OCI-LY7 (cell line): ENCODE results near the gene ST3GAL3. TPM values are rescaled to one million over a fixed set of nuclear protein-coding genes. Genes with fewer than 3 reads are reported as not detected.

Source experiments
- BruUV-seq: library from RNA; stranded (reverse); fragments of 400-500 nt; replicated peaks from 2 replicates; lab custom pipeline; 2021; lab: Mats Ljungman, UMichigan
- CTCF ChIA-PET: fragments of 300-600 bp; sonication (Branson Sonifier 250); formaldehyde crosslinking; loops from one replicate; lab custom pipeline; 2022; ENCODE audit warnings: antibody characterized with exemption; ENCODE audit not compliant: unreplicated experiment; lab: Charles Lee
- POLR2A ChIA-PET: fragments of 300-600 bp; sonication (Branson Sonifier 250); formaldehyde crosslinking; loops from one replicate; lab custom pipeline; 2022; ENCODE audit warnings: antibody characterized with exemption; lab: Charles Lee
- DNase-seq: peaks from one replicate; pipeline ENCODE4 v3.0.0-alpha.2; 2015; ENCODE audit warnings: low spot score
- H2AFZ ChIP-seq: fragments of 200-600 bp; sonication (generic), shearing (Covaris generic); 2 replicates; pipeline ENCODE4 v1.6.1; 2014; ENCODE audit warnings: mild to moderate bottlenecking, antibody characterized with exemption, low read length, moderate library complexity
- H3K27ac ChIP-seq: fragments of 200-600 bp; sonication (generic); 2 replicates; pipeline ENCODE4 v1.5.1; 2014; ENCODE audit warnings: mixed run types, low read depth, mild to moderate bottlenecking, moderate library complexity, low read length, inconsistent platforms; ENCODE audit not compliant: poor library complexity, severe bottlenecking
- H3K36me3 ChIP-seq: fragments of 200-600 bp; sonication (generic); 2 replicates; pipeline ENCODE4 v1.6.1; 2014; ENCODE audit warnings: mild to moderate bottlenecking, antibody characterized with exemption, low read length, moderate library complexity, mixed read lengths; ENCODE audit not compliant: insufficient read depth
- H3K4me1 ChIP-seq: fragments of 200-600 bp; sonication (generic); 2 replicates; pipeline ENCODE4 v1.5.1; 2014; ENCODE audit warnings: mild to moderate bottlenecking, low read length; ENCODE audit not compliant: insufficient read depth, poor library complexity, severe bottlenecking
- H3K4me2 ChIP-seq: fragments of 200-600 bp; sonication (generic); 2 replicates; pipeline ENCODE4 v1.6.1; 2014; ENCODE audit warnings: mild to moderate bottlenecking, low read length
- H3K4me3 ChIP-seq: fragments of 200-600 bp; sonication (generic); 2 replicates; pipeline ENCODE4 v1.5.1; 2014; ENCODE audit warnings: mild to moderate bottlenecking, low read depth, low read length; ENCODE audit not compliant: poor library complexity, severe bottlenecking
- H3K79me2 ChIP-seq: fragments of 200-600 bp; sonication (generic); 2 replicates; pipeline ENCODE4 v1.6.1; 2016; ENCODE audit warnings: low read depth, mild to moderate bottlenecking, low read length, moderate library complexity, mixed read lengths; ENCODE audit not compliant: insufficient read depth
- H3K9me2 ChIP-seq: fragments of 200-600 bp; sonication (generic); 2 replicates; pipeline ENCODE4 v1.6.1; 2016; ENCODE audit warnings: mild to moderate bottlenecking, low read length, mixed read lengths; ENCODE audit not compliant: insufficient read depth
- H3K9me3 ChIP-seq: fragments of 200-600 bp; sonication (generic); 2 replicates; pipeline ENCODE4 v1.6.1; 2014; ENCODE audit warnings: mild to moderate bottlenecking, mixed run types, low read length, mixed read lengths
- H4K20me1 ChIP-seq: fragments of 200-600 bp; sonication (generic); 2 replicates; pipeline ENCODE4 v1.6.1; 2014; ENCODE audit warnings: mild to moderate bottlenecking, antibody characterized with exemption, low read length, moderate library complexity, mixed read lengths; ENCODE audit not compliant: insufficient read depth
- EZH2phosphoT487 ChIP-seq: fragments of 200-600 bp; sonication (generic); IDR thresholded peaks from 2 replicates; pipeline ENCODE4 v1.6.1; 2018; ENCODE audit warnings: low read depth, borderline replicate concordance, mild to moderate bottlenecking, mixed run types, antibody characterized with exemption, low read length, moderate library complexity, mixed read lengths
- intact Hi-C: fragments of 100-400 bp; cut with micrococcal nuclease; formaldehyde crosslinking; loops from one replicate; pipeline ENCODE4 v1.10.0; 2022; ENCODE audit not compliant: unreplicated experiment
- total RNA-seq, 2 experiments: library from RNA; depleted of rRNA in 1 of 2; stranded (reverse); fragments of >200 nt in 1 of 2; shearing (Covaris generic) in 1 of 2; gene quantifications; 2 replicates each; pipeline ENCODE4 v1.2.3, GENCODE V29; 2014 to 2022
- TF ChIP-seq, protein P1 (sequence below): fragments of 200-600 bp; sonication (generic); conservative IDR thresholded peaks from 2 replicates; pipeline ENCODE4 v1.5.1; 2014; ENCODE audit warnings: mild to moderate bottlenecking, antibody characterized with exemption, low read length, moderate library complexity, mixed read lengths

ST3GAL3 gene
- total RNA-seq, 2 experiments from 2014 or later, result 24.0 to 45.0 TPM

DNA sequence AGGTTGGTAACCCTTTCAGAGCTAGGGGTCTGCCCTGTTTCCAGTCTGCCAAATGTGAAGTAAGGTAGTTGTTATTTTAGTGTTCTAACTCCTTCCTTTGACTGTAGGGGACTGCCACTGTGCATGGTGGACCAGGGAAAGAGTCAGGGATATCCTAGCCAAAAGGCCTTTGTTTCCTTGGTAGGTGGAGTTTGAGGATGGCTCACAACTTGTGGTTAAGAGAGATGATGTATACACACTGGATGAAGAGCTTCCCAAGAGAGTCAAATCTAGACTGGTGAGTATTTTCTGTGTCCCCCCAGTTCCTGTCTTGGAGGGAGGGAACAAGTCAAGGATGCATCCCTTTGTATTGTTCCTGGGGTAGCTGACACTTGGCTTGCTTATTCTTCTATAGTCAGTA is 3.5 kb upstream of the ST3GAL3 start:
- Histone ChIP-seq H2AFZ (no peak overlapping the region), H3K4me1 (peaks cover 22% of the 10 kb centered on the region), H4K20me1 (no peaks in the 10 kb centered on the region), H3K9me2 (no peaks in the 10 kb centered on the region), H3K4me3 (no peak overlapping the region), H3K27ac (no peak overlapping the region), H3K4me2 (no peak overlapping the region), H3K79me2 (peaks cover 22% of the 10 kb centered on the region), H3K9me3 (no peaks in the 10 kb centered on the region), H3K36me3 (peaks cover 68% of the 10 kb centered on the region)
- no peak for DNase-seq
- no TSS peak for BruUV-seq
- POLR2A ChIA-PET, result interaction anchor here (0.6 to 0.9 kb wide), 2 partner anchors 10 to 34 kb away, joined by 5 to 6 read pairs; no protein-coding TSS in a partner anchor
- CTCF ChIA-PET, result no interaction called here
- no peak for TF ChIP-seq EZH2phosphoT487
- TF ChIP-seq, protein P1, sequence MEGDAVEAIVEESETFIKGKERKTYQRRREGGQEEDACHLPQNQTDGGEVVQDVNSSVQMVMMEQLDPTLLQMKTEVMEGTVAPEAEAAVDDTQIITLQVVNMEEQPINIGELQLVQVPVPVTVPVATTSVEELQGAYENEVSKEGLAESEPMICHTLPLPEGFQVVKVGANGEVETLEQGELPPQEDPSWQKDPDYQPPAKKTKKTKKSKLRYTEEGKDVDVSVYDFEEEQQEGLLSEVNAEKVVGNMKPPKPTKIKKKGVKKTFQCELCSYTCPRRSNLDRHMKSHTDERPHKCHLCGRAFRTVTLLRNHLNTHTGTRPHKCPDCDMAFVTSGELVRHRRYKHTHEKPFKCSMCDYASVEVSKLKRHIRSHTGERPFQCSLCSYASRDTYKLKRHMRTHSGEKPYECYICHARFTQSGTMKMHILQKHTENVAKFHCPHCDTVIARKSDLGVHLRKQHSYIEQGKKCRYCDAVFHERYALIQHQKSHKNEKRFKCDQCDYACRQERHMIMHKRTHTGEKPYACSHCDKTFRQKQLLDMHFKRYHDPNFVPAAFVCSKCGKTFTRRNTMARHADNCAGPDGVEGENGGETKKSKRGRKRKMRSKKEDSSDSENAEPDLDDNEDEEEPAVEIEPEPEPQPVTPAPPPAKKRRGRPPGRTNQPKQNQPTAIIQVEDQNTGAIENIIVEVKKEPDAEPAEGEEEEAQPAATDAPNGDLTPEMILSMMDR, result no peak
- intact Hi-C loops, result no loop called here

DNA sequence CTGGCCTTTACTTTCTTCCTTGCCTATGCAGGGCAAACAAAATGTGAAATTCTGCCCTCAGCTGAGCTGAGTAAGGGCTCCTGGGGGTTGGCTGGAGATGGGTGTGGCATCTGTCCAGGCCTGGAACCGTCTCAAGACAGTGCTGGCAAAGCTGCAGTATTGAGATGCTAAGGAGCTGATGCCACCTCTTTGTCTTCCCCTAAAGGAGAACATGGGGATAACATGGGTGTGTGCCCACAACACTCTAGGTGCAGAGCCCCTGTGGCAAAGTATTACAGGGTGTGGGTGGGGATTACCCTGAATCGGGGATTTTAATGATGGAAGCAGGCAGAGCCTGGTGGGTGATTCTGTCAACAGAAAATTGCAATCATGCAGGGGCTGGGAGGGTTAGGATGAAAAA is 2.5 kb upstream of the ST3GAL3 start:
- BruUV-seq, result no TSS peak
- Histone ChIP-seq H3K27ac (no peak overlapping the region), H3K9me3 (no peaks in the 10 kb centered on the region), H3K4me2 (no peak overlapping the region), H3K79me2 (peaks cover 28% of the 10 kb centered on the region), H2AFZ (no peak overlapping the region), H3K4me3 (no peak overlapping the region), H3K9me2 (no peaks in the 10 kb centered on the region), H3K36me3 (peaks cover 67% of the 10 kb centered on the region), H3K4me1 (peaks cover 25% of the 10 kb centered on the region), H4K20me1 (no peaks in the 10 kb centered on the region)
- intact Hi-C loops, result no loop called here
- ChIA-PET POLR2A (no interaction called here), CTCF (no interaction called here)
- DNase-seq, result peak; percentile 19
- TF ChIP-seq EZH2phosphoT487, result no peak
- TF ChIP-seq, protein P1, result peak; percentile 55

DNA sequence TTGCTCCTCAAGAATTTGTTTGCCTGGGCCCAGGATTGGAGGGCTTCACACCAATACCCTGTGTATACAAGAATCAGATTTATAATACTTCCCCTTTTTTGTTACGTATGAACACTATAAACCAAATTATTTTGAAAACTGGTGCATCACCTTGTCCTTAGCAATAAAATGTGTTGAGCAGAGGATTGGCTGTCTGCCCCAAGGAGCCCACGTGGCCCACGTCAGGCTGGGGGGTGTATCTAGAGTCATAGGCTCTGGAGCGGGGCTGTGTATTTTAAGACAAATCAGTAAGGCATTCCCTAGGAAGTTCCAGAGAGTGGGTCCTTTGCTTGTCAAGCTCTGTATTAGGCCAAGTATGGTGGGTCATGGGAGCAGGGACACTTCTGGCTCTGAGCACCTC is 2.0 kb upstream of the ST3GAL3 start:
- Histone ChIP-seq H3K9me2 (no peaks in the 10 kb centered on the region), H3K9me3 (no peaks in the 10 kb centered on the region), H3K4me2 (peak overlapping the region; percentile 97), H3K4me3 (peak overlapping the region; percentile 98), H3K36me3 (peaks cover 67% of the 10 kb centered on the region), H4K20me1 (no peaks in the 10 kb centered on the region), H3K79me2 (peaks cover 28% of the 10 kb centered on the region), H3K4me1 (peaks cover 25% of the 10 kb centered on the region), H3K27ac (peak overlapping the region; percentile 56), H2AFZ (no peak overlapping the region)
- POLR2A ChIA-PET, result no interaction called here
- peak; percentile 7 for DNase-seq
- BruUV-seq, result no TSS peak
- intact Hi-C loops, result no loop called here
- no peak for TF ChIP-seq EZH2phosphoT487
- TF ChIP-seq, protein P1, result no peak
- CTCF ChIA-PET, result no interaction called here
